ENCODE measurements around the gene RASSF5. TPM values are rescaled to one million over a fixed set of nuclear protein-coding genes. Genes with fewer than 3 reads are reported as not detected.
A peak's percentile ranks its signal among the peaks of the same experiment; 100 is the strongest.

RASSF5 gene
- polyA plus RNA-seq, 12 donors: 4.8 to 14.7 (median 7.7) TPM; not detected in 1

GRCh38 chr1:206628916-206629315 is 121.6 kb downstream of the RASSF5 start:
- DNase-seq: no peak

GRCh38 chr1:206631085-206631509 is 123.8 kb downstream of the RASSF5 start:
- DNase-seq: peak; percentile 83

- peak; percentile 49 for DNase-seq
These were observed 126.4 kb downstream of the RASSF5 start for GRCh38 chr1:206633708-206634121.

- peak; percentile 91 for DNase-seq
These were observed 127.2 kb downstream of the RASSF5 start for GRCh38 chr1:206634365-206635079.

GRCh38 chr1:206635080-206635977 is 128.0 kb downstream of the RASSF5 start, which contains the start of gene DYRK3:
TSS of gene DYRK3 (plus strand) at chr1:206635536. CDS start at chr1:206635704, 168 bp downstream.
- DNase-seq: peak; percentile 91

- no peak for DNase-seq
These were observed 128.6 kb downstream of the RASSF5 start for GRCh38 chr1:206635978-206636345.

GRCh38 chr1:206636671-206637070 is 129.3 kb downstream of the RASSF5 start:
- no peak for DNase-seq

- no peak for DNase-seq
These were observed 130.3 kb downstream of the RASSF5 start for GRCh38 chr1:206637605-206638004.

Other genes with a start within 250 kb of the RASSF5 start
- 10 to 100 TPM in 1 of 12 donors, 1 to 10 TPM in 10, not detected in 1; 2.0 to 11.0 (median 3.2) TPM for gene IKBKE, start 37.1 kb upstream of the RASSF5 start, polyA plus RNA-seq (ENCODE audit: insufficient read length in 12 of 12)
- 10 to 100 TPM in 11 of 12 donors, not detected in 1; 35.7 to 70.1 (median 45.5) TPM for gene EIF2D, start 104.9 kb downstream of the RASSF5 start, polyA plus RNA-seq (ENCODE audit: insufficient read length in 12 of 12)
- 1 to 10 TPM in 10 of 12 donors, not detected in 2; 3.3 to 6.5 (median 5.3) TPM for gene DYRK3, start 128.0 kb downstream of the RASSF5 start, polyA plus RNA-seq (ENCODE audit: insufficient read length in 12 of 12)
- gene MAPKAPK2, start 177.4 kb downstream of the RASSF5 start, polyA plus RNA-seq (ENCODE audit: insufficient read length in 12 of 12): 10 to 100 TPM in 11 of 12 donors, not detected in 1; 52.6 to 81.0 (median 71.1) TPM

Data from muscle of arm (tissue), 12 donors.